Left ventricle myocardium inferior (tissue), 1 donor: ENCODE measurements around the gene KLK15. TPM values are rescaled to one million over a fixed set of nuclear protein-coding genes. Genes with fewer than 3 reads are reported as not detected.

ENCODE experiments used
- DNase-seq: peaks from one replicate; pipeline ENCODE4 v3.0.0-alpha.2; 2020
- H3K27ac ChIP-seq: fragments of 200-600 bp; replicated peaks from 2 replicates; pipeline ENCODE4 v1.8.0; 2021
- H3K27me3 ChIP-seq: fragments of 200-600 bp; 2 replicates; pipeline ENCODE4 v1.8.0; 2021; ENCODE audit warnings: low read depth
- H3K36me3 ChIP-seq: fragments of 200-600 bp; 2 replicates; pipeline ENCODE4 v1.8.0; 2021
- H3K4me1 ChIP-seq: fragments of 200-600 bp; 2 replicates; pipeline ENCODE4 v1.8.0; 2021
- H3K4me3 ChIP-seq: fragments of 200-600 bp; 2 replicates; pipeline ENCODE4 v1.8.0; 2021; ENCODE audit warnings: mild to moderate bottlenecking, moderate library complexity
- H3K9me3 ChIP-seq: fragments of 200-600 bp; replicated peaks from 2 replicates; pipeline ENCODE4 v1.8.0; 2021
- intact Hi-C: fragments of 100-400 bp; cut with micrococcal nuclease; formaldehyde crosslinking; loops from one replicate; pipeline ENCODE4 v1.11.0; 2022
- total RNA-seq: library from RNA; stranded (reverse); fragmentation: NEBNext Ultra II Directional; extraction: Animal tissue kit (Norgen Biotek cat#: 25700); gene quantifications from one replicate; pipeline ENCODE4 v1.2.1, GENCODE V29; 2021
- TF ChIP-seq, protein P1 (sequence below): fragments of 200-600 bp; IDR thresholded peaks from 2 replicates; pipeline ENCODE4 v1.8.0; 2021; ENCODE audit warnings: antibody characterized with exemption, mild to moderate bottlenecking, borderline replicate concordance
- donor health status: DM: no; HTN: yes; CAD: no; lungs with severe emphysema.

KLK15 gene
- total RNA-seq, 1 donor from 2014 or later: not detected

DNA sequence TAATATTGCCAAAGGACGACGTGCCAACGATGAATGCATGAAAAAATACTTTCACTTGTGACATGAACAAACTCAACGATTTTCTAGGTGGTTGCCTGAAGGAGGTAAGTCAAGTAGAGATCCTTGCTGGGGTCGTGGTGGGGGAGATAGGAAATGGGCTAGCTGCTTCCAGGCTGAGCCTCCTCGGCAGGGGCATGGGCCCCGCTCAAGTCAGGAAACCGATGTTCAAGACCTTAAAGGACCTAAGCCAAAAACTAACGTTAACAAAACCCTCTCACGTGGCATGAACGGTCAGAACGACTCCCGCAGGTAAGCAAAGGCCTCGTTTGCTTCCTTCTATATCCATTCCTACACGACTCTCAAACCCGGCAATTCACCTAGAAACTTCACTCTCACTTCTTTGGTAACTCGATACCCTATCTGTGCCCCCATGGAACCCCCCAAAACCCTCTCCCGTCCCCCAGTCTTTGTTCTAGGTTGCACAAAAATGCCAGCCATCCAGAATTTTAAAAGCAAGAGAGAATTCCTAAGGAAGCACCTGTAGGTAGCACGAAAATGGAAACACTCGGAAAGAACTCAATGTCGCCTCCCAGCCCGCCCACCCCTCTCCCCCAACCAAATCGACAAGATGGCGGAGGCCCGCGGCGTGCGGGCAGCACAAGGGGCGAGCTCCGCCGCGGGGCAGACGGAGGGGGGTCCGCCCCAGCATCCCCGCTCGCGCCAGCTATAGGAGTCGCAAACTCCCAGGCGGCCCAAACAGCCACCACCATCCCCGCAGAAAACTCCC is 29.5 kb downstream of the KLK15 start:
- no peaks in the 10 kb centered on the region for H3K27me3 ChIP-seq
- TF ChIP-seq, protein P1, sequence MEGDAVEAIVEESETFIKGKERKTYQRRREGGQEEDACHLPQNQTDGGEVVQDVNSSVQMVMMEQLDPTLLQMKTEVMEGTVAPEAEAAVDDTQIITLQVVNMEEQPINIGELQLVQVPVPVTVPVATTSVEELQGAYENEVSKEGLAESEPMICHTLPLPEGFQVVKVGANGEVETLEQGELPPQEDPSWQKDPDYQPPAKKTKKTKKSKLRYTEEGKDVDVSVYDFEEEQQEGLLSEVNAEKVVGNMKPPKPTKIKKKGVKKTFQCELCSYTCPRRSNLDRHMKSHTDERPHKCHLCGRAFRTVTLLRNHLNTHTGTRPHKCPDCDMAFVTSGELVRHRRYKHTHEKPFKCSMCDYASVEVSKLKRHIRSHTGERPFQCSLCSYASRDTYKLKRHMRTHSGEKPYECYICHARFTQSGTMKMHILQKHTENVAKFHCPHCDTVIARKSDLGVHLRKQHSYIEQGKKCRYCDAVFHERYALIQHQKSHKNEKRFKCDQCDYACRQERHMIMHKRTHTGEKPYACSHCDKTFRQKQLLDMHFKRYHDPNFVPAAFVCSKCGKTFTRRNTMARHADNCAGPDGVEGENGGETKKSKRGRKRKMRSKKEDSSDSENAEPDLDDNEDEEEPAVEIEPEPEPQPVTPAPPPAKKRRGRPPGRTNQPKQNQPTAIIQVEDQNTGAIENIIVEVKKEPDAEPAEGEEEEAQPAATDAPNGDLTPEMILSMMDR: no peak
- peaks cover 17% of the 10 kb centered on the region for H3K36me3 ChIP-seq
- H3K9me3 ChIP-seq: no peaks in the 10 kb centered on the region
- intact Hi-C loops: no loop called here
- H3K4me1 ChIP-seq: peaks cover 27% of the 10 kb centered on the region
- H3K4me3 ChIP-seq: peak overlapping the region; percentile 86
- DNase-seq: no peak
- H3K27ac ChIP-seq: peak overlapping the region; percentile 97

DNA sequence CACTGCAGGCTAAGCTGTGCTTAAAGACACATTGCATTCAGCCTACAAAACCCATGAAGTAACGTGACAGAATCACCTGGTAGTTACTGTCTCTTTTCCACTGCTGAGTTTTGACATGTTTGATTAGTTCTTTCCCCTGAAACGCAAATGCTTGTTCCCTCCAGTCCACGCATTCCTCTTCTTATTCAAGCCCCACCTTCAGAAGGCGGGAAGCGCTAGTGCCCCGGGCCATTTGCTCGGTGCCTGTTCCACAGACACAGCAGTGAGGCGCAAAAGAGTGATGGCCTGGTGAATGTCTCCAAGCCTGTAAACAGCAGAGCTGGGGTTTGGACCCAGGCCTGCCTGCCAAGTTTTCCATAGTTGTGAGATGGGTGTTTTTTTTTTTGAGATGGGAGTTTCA is 32.3 kb downstream of the KLK15 start:
- Histone ChIP-seq H3K4me3 (no peak overlapping the region), H3K27me3 (no peaks in the 10 kb centered on the region), H3K36me3 (peaks cover 37% of the 10 kb centered on the region), H3K4me1 (peaks cover 27% of the 10 kb centered on the region), H3K9me3 (no peaks in the 10 kb centered on the region), H3K27ac (no peak overlapping the region)
- TF ChIP-seq, protein P1: no peak
- intact Hi-C loops: no loop called here
- DNase-seq: no peak

DNA sequence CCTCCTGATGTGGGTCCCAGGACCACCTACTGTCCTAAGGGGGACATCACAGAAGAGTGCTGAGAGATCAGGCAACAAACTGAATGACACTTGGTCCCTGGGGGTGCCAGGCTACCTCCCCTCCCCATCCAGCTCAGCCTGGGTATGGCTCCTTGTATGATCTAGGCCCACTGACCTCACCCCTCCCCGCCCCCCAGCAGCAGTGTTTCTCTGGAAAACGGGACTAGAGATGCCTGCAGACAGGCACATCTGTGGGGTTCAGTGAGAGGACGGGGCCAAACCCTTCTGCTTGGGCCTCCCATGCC is 33.9 kb downstream of the KLK15 start:
- no peaks in the 10 kb centered on the region for H3K27me3 ChIP-seq
- TF ChIP-seq, protein P1: no peak
- intact Hi-C loops: no loop called here
- H3K9me3 ChIP-seq: no peaks in the 10 kb centered on the region
- H3K4me3 ChIP-seq: no peak overlapping the region
- H3K36me3 ChIP-seq: peaks cover 37% of the 10 kb centered on the region
- no peak overlapping the region for H3K27ac ChIP-seq
- H3K4me1 ChIP-seq: peaks cover 22% of the 10 kb centered on the region
- no peak for DNase-seq

DNA sequence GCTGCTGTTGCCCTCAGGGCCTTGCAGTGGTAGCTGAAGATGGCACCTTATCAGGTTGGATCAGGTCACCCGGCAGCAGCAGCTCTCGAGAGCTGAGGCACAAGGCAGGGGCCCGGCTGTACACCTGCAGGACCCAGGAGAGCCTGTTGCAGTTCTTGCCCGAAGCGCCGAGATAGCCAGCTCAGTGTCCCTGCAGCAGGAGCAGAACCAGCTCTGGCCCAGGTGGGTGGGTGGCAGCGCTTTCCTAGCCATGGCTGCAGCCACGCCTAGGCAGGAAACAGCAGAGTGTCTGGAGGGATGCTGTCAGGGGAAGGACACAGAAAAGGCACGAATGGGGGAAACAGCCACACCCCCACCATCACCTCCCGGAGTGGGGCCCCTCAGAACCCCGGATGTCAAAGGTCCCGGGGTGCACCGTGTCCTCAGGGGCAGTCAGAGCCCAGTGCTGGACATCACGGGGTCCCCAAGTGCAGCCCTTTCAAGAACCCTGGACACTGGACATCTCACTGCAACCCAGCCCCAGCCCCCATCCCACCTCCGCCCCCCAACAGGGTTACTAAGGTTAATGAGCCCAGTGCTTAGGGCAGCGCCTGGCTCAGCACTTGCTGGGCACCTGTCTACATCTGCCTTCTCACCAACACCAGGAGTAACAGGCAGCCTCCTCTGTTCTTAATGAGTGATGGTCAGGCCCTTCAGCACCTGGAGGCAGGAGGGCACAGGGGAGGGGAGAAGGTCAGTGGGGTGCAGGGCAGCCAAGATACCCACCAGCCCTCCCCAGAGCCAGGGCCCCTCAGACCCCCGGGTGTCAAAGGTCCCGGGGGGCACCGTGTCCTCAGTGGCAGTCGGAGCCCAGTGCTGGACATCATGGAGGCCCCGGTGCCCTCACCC is 34.5 kb downstream of the KLK15 start:
- Histone ChIP-seq H3K27me3 (no peaks in the 10 kb centered on the region), H3K4me1 (peaks cover 17% of the 10 kb centered on the region), H3K36me3 (peaks cover 37% of the 10 kb centered on the region), H3K4me3 (no peak overlapping the region), H3K27ac (no peak overlapping the region), H3K9me3 (no peaks in the 10 kb centered on the region)
- TF ChIP-seq, protein P1: no peak
- intact Hi-C loops: no loop called here
- no peak for DNase-seq

DNA sequence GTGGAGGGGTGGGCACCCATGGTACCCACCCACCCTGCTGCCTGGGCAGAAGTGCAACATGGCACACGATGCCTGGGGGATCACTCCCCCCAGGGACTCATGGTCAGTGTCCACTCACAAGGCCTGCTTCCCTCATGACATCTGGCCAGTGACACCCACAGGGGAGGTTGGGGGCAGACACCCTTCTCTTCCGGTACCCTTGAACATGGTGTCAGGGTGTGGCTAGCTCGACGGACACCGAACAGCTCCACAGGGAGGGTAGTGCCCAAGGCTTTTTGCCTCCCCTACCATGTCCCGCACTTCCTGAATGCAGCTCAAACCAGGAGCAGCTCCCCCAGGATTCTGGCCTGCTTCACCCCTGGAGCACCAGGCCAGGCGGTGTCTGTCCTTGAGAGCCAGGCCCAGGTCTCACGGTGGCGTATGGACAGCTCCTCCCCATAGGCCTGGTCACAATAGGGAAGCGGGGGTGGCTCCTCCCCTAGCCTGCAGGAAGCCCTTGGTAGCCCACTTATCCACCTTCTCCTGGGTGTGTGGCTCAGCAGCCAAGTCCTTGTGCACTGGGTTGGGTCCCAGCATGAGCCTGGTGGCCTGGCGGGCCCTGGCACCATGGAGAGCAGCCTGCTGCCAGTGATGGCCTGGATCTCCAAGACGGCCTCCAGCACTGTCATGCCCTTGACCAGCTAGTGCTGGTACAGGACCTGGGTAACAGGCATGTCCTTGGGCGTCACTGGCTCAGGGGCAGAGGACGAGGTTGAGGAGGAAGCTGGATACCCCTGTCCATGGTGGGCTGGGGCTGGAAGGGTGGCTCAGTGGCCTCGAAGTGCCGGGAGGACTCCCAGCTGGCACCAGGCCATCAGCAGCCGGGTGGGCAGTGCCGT is 35.4 kb downstream of the KLK15 start:
- peaks cover 8% of the 10 kb centered on the region for H3K4me1 ChIP-seq
- no peaks in the 10 kb centered on the region for H3K27me3 ChIP-seq
- DNase-seq: no peak
- no peak overlapping the region for H3K4me3 ChIP-seq
- intact Hi-C loops: no loop called here
- TF ChIP-seq, protein P1: no peak
- no peak overlapping the region for H3K27ac ChIP-seq
- peaks cover 37% of the 10 kb centered on the region for H3K36me3 ChIP-seq
- H3K9me3 ChIP-seq: no peaks in the 10 kb centered on the region
